Natural killer cell (primary cell): ENCODE measurements around the gene FAM131C. TPM values are rescaled to one million over a fixed set of nuclear protein-coding genes. Genes with fewer than 3 reads are reported as not detected.

Experiments
- ATAC-seq, 3 donors: fragments of 150-1000 bp in 2 of 3; fragments of 200-7000 bp in 1 of 3; cut with Tn5 transposase; 1 replicate in 1 of 3; 2 replicates in 2 of 3; pipeline ENCODE4 v1.10.0; 2021; ENCODE audit warnings: mild to moderate bottlenecking in 2 of 3, moderate library complexity in 2 of 3
- DNase-seq, 2 donors: peaks; one replicate each; pipeline versions ENCODE4 v3.0.0 to v3.0.0-alpha.2; 2013 to 2021; ENCODE audit warnings: mixed read lengths in 1 of 2
- H3K27ac ChIP-seq: one replicate; pipeline ENCODE4 v1.5.1; 2013; ENCODE audit warnings: mild to moderate bottlenecking, low read length
- H3K27me3 ChIP-seq: one replicate; pipeline ENCODE4 v1.6.1; 2013; ENCODE audit warnings: low read length; ENCODE audit not compliant: control insufficient read depth, insufficient read depth
- H3K36me3 ChIP-seq: one replicate; pipeline ENCODE4 v1.6.1; 2013; ENCODE audit warnings: low read length; ENCODE audit not compliant: control insufficient read depth, insufficient read depth
- H3K4me1 ChIP-seq: one replicate; pipeline ENCODE4 v1.6.1; 2013; ENCODE audit warnings: low read length; ENCODE audit not compliant: control insufficient read depth, insufficient read depth
- H3K4me3 ChIP-seq: one replicate; pipeline ENCODE4 v1.5.1; 2013; ENCODE audit warnings: low read length
- H3K9me3 ChIP-seq: one replicate; pipeline ENCODE4 v1.6.1; 2013; ENCODE audit warnings: low read length; ENCODE audit not compliant: control insufficient read depth, insufficient read depth
- H3K27ac Mint-ChIP-seq, 2 donors: one replicate each; pipeline ENCODE4 v1.8.0; 2022; ENCODE audit warnings: mild to moderate bottlenecking in 2 of 2, mixed read lengths in 2 of 2, moderate library complexity in 1 of 2
- H3K27me3 Mint-ChIP-seq, 2 donors: one replicate each; pipeline ENCODE4 v1.8.0; 2022; ENCODE audit warnings: low read depth in 2 of 2, mixed read lengths in 2 of 2
- H3K36me3 Mint-ChIP-seq: one replicate; pipeline ENCODE4 v1.8.0; 2022; ENCODE audit warnings: mixed read lengths
- H3K4me1 Mint-ChIP-seq, 2 donors: one replicate each; pipeline ENCODE4 v1.8.0; 2022; ENCODE audit warnings: mixed read lengths in 2 of 2
- H3K4me3 Mint-ChIP-seq: one replicate; pipeline ENCODE4 v1.8.0; 2022; ENCODE audit warnings: mild to moderate bottlenecking, moderate library complexity, mixed read lengths
- H3K9me3 Mint-ChIP-seq, 2 donors: one replicate each; pipeline ENCODE4 v1.8.0; 2022; ENCODE audit warnings: mixed read lengths in 2 of 2
- WGBS: methylation state at CpG from one replicate; pipeline ENCODE4 v1.1.7; 2013; ENCODE audit warnings: missing lambda C conversion rate; ENCODE audit not compliant: insufficient coverage; 5-methylcytosine and 5-hydroxymethylcytosine counted together
- intact Hi-C: fragments of 100-400 bp; cut with micrococcal nuclease; formaldehyde crosslinking; loops from one replicate; pipeline ENCODE4 v1.14.2; 2022
- total RNA-seq, 4 donors: library from RNA; stranded (reverse); fragments of 120-200 nt in 1 of 4; gene quantifications; one replicate each; pipeline versions ENCODE4 v1.2.3 to v1.2.4, GENCODE V29; 2013 to 2022
- TF ChIP-seq, protein P1 (sequence below): fragments of 200-600 bp; IDR thresholded peaks from one replicate; pipeline ENCODE4 v1.8.0; 2022; ENCODE audit warnings: antibody characterized with exemption

Gene FAM131C
- total RNA-seq, 3 donors from 2014 or later (not counting 1 experiment from before 2014, with no cell fraction given) = not detected

DNA sequence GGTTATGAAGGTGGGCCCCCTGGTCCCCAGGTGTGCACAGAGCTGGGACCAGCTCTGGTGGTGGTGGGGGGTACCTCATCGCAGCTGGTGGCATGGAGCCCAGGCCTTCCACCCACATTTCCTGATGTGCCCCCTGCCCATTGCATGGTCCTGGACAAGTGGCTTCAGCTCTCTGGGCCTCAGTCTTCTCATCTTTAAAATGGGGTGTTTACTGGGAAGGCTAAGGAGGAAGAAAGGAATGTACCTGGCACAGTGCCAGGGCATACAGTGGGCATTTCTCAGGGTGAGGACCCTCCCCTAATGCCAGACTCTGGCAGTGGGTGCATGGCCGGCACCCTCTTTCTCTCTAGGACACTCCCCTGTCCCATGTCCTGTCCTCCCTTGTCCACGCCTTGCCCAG, 22.4 kb downstream of the FAM131C start:
- H3K9me3 ChIP-seq = no peaks in the 10 kb centered on the region
- Mint-ChIP-seq H3K4me3 (no peak overlapping the region), H3K27me3 (peaks cover 0 to 10% of the 10 kb centered on the region in 2 donors), H3K4me1 (peaks cover 0 to 12% of the 10 kb centered on the region in 2 donors), H3K27ac (no peak overlapping the region), H3K9me3 (no peaks in the 10 kb centered on the region), H3K36me3 (no peaks in the 10 kb centered on the region)
- 89% methylated on average over 3 of the region's 3 CpGs for WGBS
- TF ChIP-seq, protein P1, sequence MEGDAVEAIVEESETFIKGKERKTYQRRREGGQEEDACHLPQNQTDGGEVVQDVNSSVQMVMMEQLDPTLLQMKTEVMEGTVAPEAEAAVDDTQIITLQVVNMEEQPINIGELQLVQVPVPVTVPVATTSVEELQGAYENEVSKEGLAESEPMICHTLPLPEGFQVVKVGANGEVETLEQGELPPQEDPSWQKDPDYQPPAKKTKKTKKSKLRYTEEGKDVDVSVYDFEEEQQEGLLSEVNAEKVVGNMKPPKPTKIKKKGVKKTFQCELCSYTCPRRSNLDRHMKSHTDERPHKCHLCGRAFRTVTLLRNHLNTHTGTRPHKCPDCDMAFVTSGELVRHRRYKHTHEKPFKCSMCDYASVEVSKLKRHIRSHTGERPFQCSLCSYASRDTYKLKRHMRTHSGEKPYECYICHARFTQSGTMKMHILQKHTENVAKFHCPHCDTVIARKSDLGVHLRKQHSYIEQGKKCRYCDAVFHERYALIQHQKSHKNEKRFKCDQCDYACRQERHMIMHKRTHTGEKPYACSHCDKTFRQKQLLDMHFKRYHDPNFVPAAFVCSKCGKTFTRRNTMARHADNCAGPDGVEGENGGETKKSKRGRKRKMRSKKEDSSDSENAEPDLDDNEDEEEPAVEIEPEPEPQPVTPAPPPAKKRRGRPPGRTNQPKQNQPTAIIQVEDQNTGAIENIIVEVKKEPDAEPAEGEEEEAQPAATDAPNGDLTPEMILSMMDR = no peak
- intact Hi-C loops = no loop called here
- no peaks in the 10 kb centered on the region for H3K36me3 ChIP-seq
- ATAC-seq = no peak
- no peak overlapping the region for H3K4me3 ChIP-seq
- H3K27me3 ChIP-seq = peaks cover 3% of the 10 kb centered on the region
- no peak for DNase-seq
- H3K4me1 ChIP-seq = peaks cover 14% of the 10 kb centered on the region
- no peak overlapping the region for H3K27ac ChIP-seq

DNA sequence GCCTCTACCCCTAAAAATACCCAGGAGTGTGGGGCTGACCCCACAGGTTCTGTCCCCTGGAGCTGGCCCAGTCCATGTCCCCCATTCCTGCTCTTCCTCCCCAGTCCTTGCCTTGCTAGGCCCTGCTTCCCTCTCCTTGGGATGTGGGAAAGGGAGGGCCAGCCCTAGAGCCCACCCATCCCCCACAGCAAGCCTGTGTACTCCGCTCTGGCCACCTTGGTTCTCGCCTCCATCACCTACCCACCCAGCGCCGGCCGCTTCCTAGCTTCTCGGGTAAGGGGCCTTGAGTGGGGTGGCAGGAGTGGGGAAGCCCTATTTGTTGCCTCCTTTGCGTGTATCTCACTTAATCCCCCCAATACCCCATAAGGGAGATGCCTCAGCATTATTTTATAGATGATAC, 23.1 kb downstream of the FAM131C start:
- H3K36me3 Mint-ChIP-seq = no peaks in the 10 kb centered on the region

DNA sequence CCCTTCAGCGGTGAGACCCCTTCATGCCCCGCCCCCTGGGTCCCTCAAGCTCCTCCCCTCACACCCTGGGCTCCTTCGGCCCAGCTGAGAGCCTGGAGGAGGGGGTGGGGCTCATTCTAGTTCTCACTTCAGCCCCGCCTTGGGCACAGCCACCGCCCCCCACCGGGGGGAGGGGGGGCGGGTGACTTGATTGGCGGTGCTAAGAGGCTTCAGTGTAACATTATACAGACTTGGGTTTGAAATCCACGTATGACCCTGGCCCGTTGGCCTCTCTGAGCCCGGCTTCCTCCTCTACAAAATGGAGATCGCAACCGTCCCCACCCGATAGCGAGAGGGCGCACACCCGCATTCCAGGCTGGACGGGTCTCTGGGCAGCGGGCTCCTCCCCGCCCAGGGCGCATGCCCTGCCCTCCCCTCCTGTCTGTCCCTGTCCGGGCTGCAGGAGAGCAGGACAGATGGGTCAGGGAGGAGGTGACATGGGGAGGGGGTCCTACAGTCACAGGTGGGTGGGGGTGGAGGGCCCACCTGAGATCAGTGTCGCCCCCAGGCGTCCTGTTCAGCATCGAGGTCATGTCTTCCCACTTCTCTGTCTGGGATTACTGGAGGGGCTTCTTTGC, 24.8 kb downstream of the FAM131C start:
- H3K9me3 ChIP-seq = no peaks in the 10 kb centered on the region
- peaks cover 0 to 12% of the 10 kb centered on the region in 2 donors for H3K4me1 Mint-ChIP-seq
- H3K27me3 ChIP-seq = peaks cover 3% of the 10 kb centered on the region
- ATAC-seq = peak; percentile 41 to 92 (median 81)
- intact Hi-C loops = no loop called here
- peak in 1 of 2 donors; percentile 56 for DNase-seq
- no peak overlapping the region for H3K27ac Mint-ChIP-seq
- TF ChIP-seq, protein P1 = no peak
- H3K4me3 Mint-ChIP-seq = peak overlapping the region; percentile 66
- H3K4me3 ChIP-seq = peak overlapping the region; percentile 0
- H3K27me3 Mint-ChIP-seq = peaks cover 0 to 10% of the 10 kb centered on the region in 2 donors
- H3K9me3 Mint-ChIP-seq = no peaks in the 10 kb centered on the region
- H3K4me1 ChIP-seq = peaks cover 11% of the 10 kb centered on the region
- H3K36me3 ChIP-seq = no peaks in the 10 kb centered on the region
- H3K36me3 Mint-ChIP-seq = no peaks in the 10 kb centered on the region
- no peak overlapping the region for H3K27ac ChIP-seq
- 5% methylated on average over 17 of the region's 25 CpGs for WGBS

More for the DNA sequence above, 23.1 kb downstream of the FAM131C start:
- WGBS = no CpG with 5 or more reads among the region's 7 CpGs
- DNase-seq = no peak
- Histone ChIP-seq H3K27me3 (peaks cover 3% of the 10 kb centered on the region), H3K27ac (no peak overlapping the region), H3K4me1 (peaks cover 11% of the 10 kb centered on the region), H3K4me3 (no peak overlapping the region), H3K36me3 (no peaks in the 10 kb centered on the region), H3K9me3 (no peaks in the 10 kb centered on the region)
- Mint-ChIP-seq H3K4me1 (peaks cover 0 to 12% of the 10 kb centered on the region in 2 donors), H3K9me3 (no peaks in the 10 kb centered on the region), H3K27me3 (peaks cover 0 to 10% of the 10 kb centered on the region in 2 donors), H3K27ac (no peak overlapping the region), H3K4me3 (no peak overlapping the region)
- no peak for ATAC-seq
- intact Hi-C loops = no loop called here
- TF ChIP-seq, protein P1 = no peak
